GM15510 (cell line): ENCODE results near the gene SDE2.

Source experiments
- POLR2A ChIP-seq: IDR thresholded peaks from 3 replicates; pipeline ENCODE4 v1.6.1; 2011; ENCODE audit warnings: borderline replicate concordance; ENCODE audit not compliant: insufficient read length; ENCODE audit errors: extremely low read depth

SDE2 gene

DNA sequence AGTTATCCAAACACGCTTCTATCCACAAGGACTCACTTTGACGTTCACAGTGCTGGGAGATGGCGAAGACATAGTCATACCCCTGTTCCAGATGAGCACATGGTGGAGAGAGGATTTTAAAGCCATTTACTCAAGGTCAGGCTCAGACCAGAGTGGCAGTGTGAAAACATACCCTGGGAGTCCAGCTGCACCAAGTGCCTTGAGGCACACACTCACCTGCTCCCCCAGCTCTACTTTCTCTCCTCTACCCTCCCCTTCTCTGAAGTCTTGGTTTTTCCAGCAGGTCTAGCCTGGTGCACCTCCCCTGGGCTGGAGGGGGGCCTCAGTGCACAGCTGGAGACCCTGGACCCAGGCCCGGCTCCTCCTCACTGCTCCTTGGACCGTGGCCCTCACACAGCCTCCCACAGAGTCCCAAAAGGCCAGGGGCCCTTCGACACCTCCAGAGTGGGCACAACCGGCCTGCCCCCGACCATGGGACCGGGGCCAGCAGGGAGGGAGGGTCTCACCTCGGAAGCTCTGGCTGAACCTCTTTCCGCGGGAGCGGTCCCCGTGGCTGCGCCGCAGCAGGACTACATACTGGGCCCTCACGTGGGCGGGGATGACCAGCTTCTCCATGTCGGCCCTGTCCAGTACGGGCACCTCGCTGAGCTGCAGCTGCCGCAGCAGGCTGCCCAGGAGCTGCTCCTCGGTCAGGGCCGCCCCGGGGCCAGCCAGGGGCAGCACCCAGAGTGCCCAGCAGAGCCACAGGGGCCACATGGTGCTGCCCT, 58.6 kb downstream of the SDE2 start:
- no peak for TF ChIP-seq POLR2A

DNA sequence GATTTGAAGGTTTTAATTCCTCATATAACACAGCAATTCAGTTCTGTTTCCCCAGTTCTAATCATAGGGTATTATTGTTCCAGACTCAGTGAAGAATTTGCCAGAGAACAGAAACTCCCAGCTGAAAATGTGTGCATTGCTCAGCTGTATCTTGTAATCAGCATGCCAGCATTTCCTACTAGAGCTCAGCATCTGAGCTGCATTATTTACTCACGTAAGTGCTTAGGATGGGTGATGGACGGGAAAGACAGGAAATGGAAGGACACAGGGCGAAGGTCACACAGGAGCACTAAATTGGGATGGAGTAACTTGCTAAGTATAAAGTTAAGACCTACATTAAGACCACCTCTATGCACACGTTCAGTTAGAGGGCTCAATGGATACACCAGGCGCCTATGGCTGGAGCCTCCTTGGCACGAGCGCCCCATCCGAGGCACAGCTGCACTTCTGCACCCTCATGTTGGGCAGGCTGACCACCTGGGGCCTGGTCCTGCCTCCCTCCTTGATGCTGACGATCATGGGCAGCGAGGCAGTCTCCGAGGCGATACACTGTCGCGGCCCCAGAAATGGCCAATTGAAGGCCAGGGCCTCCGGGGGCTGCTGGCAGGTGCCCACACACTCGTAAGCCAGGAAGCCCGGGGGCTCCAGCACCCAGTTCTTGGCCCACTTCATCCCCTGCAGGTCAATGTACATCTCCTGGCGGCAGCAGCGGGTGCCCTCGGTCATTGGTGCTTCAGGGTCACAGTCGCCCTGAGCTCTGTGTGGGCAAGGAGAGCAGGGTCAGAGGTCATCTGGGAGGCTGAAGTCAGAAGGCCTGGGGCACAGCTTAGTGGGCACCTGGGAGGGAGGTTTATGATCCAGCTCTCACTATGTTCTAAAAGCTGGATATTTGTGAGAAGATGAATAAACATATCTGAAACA, 61.8 kb downstream of the SDE2 start:
- no peak for TF ChIP-seq POLR2A

DNA sequence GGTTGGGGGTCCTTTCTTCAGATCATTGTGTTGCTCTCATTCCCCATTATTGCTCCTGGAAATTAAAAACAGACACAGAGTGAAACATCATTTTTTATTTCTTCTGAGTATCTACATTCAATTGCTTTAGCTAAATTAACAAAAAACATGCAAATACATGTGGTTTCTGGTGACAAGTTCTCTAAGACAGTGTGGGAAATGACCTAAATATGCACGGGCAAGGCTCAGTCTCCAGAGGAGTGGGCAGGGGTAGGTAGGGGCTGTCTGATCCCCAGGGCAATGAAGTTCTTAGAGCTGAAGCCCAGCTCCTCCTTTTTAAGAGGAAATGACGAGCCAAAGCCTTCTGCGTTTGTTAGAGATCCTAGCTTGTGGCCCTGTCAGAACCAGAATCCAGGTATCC, 62.6 kb downstream of the SDE2 start:
- no peak for TF ChIP-seq POLR2A

DNA sequence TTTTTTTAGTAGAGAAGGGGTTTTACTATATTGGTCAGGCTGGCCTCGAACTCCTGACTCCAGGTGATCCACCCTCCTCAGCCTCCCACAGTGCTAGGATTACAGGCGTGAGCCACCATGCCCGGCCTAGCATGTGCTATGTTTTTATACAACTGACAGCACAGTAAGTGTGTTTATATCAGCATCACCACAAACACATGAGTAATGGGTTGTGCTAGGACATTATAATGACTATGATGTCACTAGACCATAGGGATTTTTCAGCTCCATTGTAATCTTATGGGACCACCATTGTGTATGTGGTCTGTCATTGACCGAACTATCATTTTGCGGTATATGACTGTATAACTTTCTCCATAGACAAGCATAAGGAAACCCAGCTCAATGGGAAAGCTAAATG, 64.4 kb downstream of the SDE2 start:
- TF ChIP-seq POLR2A: no peak

DNA sequence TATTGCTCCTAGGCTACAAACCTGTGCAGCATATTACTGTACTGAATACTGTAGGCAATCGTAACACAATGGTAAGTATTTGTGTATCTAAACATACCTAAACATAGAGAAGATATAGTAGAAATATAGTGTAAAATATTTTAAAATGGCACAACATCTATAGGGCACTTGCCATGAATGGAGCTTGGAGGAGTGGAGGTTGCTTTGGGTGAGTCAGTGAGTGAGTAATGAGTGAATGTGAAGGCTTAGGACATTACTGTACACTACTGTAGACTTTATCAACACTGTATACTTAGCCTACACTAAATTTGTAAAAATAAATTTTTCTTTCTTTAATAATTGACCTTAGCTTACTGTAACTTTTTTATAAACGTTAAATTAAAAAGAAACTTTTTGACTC, 66.1 kb downstream of the SDE2 start:
- TF ChIP-seq POLR2A: no peak
